Gastrocnemius medialis (tissue), 4 donors: Measurements from ENCODE around the gene SMOC1.

Source experiments
- CTCF ChIP-seq, 5 experiments: fragments of 450-650 bp in 3 of 5; fragments of 200-600 bp in 2 of 5; sonication (generic) in 2 of 5; IDR thresholded peaks in 4 of 5; conservative IDR thresholded peaks in 1 of 5; 1 replicate in 4 of 5; 2 replicates in 1 of 5; pipeline ENCODE4 v1.5.1; 2016 to 2019; ENCODE audit warnings: antibody characterized with exemption in 5 of 5, mild to moderate bottlenecking in 3 of 5, moderate library complexity in 3 of 5
- POLR2A ChIP-seq, 2 donors: fragments of 450-650 bp; IDR thresholded peaks; one replicate each; pipeline ENCODE4 v1.6.1; 2017; ENCODE audit warnings: antibody characterized with exemption in 2 of 2, mild to moderate bottlenecking in 2 of 2, moderate library complexity in 2 of 2

GRCh38 chr14:69964841-69965240, 85.6 kb downstream of the SMOC1 start:
- TF ChIP-seq POLR2A (IDR thresholded peaks at IDR 0.05) (no peak), CTCF (IDR thresholded peaks at IDR 0.05 in 4 of 5, conservative IDR thresholded peaks at IDR 0.05 in 1 of 5) (no peak)
